DLD1 (cell line): ENCODE data around the gene SOD2.
"Not testable (repeated sequence)": the region's sequence is repeated elsewhere in the genome, so short reads cannot be mapped to it uniquely, and the experiment has no call there.

Source experiments
- in situ Hi-C: cut with HindIII; loops from 2 replicates; pipeline ENCODE4 v1.10.0; 2017; ENCODE audit warnings: low sequenced_read_pairs

SOD2 gene

GRCh38 chr6:159684013-159684304, 9.1 kb downstream of the SOD2 start:
- in situ Hi-C loops = no loop called here

GRCh38 chr6:159682810-159683209, 10.2 kb downstream of the SOD2 start:
- in situ Hi-C loops = no loop called here

GRCh38 chr6:159682295-159682694, 10.7 kb downstream of the SOD2 start:
- in situ Hi-C loops = no loop called here

GRCh38 chr6:159681191-159681880, 11.7 kb downstream of the SOD2 start:
- in situ Hi-C loops = no loop called here

GRCh38 chr6:159680104-159680503, 12.9 kb downstream of the SOD2 start:
- in situ Hi-C loops = no loop called here

GRCh38 chr6:159679091-159680077, 13.7 kb downstream of the SOD2 start:
- in situ Hi-C loops = no loop called here

- in situ Hi-C loops = no loop called here
Measured at GRCh38 chr6:159678574-159678973, 14.5 kb downstream of the SOD2 start.

- in situ Hi-C loops = no loop called here
Measured at GRCh38 chr6:159677506-159678165, 15.4 kb downstream of the SOD2 start.

- in situ Hi-C loops = no loop called here
Measured at GRCh38 chr6:159676890-159677505, 16.0 kb downstream of the SOD2 start.

- in situ Hi-C loops = not testable (repeated sequence)
Measured at GRCh38 chr6:159676236-159676635, 16.8 kb downstream of the SOD2 start.

- in situ Hi-C loops = no loop called here
Measured at GRCh38 chr6:159665868-159666635, 27.0 kb downstream of the SOD2 start.

GRCh38 chr6:159663368-159663889, 29.6 kb downstream of the SOD2 start:
- in situ Hi-C loops = not testable (repeated sequence)

- in situ Hi-C loops = not testable (repeated sequence)
Measured at GRCh38 chr6:159661977-159662376, 31.1 kb downstream of the SOD2 start.

- in situ Hi-C loops = no loop called here
Measured at GRCh38 chr6:159655409-159655988, 37.5 kb downstream of the SOD2 start.

GRCh38 chr6:159654483-159655098, 38.5 kb downstream of the SOD2 start:
- in situ Hi-C loops = no loop called here

GRCh38 chr6:159650314-159650713, 42.7 kb downstream of the SOD2 start:
- in situ Hi-C loops = no loop called here

- in situ Hi-C loops = no loop called here
Measured at GRCh38 chr6:159649441-159649840, 43.6 kb downstream of the SOD2 start.

GRCh38 chr6:159646733-159647132, 46.3 kb downstream of the SOD2 start:
- in situ Hi-C loops = no loop called here

- in situ Hi-C loops = no loop called here
Measured at GRCh38 chr6:159646116-159646515, 46.9 kb downstream of the SOD2 start.
